ENCODE data around the gene PLD5. TPM values are rescaled to one million over a fixed set of nuclear protein-coding genes. Genes with fewer than 3 reads are reported as not detected.
"Not testable (repeated sequence)": the region's sequence is repeated elsewhere in the genome, so short reads cannot be mapped to it uniquely, and the experiment has no call there.

Gene PLD5
- total and polyA plus RNA-seq, 8 donors, result 0.24 to 11.0 (median 0.54) TPM

DNA sequence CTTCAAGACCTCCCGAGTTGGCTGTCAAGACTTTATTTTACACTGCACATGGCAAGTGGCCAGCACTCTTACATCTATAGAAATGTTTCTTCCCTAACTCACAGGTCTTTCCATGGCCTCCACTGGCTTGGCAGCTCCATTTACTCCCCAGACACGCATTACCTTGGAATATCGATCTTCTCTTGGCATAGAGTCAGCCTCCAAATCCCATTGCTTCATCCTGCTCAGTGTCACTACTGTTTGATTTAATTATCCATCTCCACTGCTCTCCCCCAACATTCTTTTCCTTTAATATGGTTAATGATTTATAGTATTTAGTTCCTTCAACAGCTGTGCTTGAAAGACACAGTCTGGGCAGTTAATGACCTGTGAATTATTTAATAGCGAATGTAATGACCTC, 284.4 kb downstream of the PLD5 start:
- Histone ChIP-seq H3K36me3 (no peaks in the 10 kb centered on the region), H3K4me3 (no peak overlapping the region), H3K4me1 (peaks cover 0 to 6% of the 10 kb centered on the region in 2 donors), H3K27ac (no peak overlapping the region), H3K27me3 (no peaks in the 10 kb centered on the region), H3K9me3 (no peaks in the 10 kb centered on the region)
- intact Hi-C loops (cut with DNase I), result no loop called here
- DNase-seq, result peak in 1 of 4 donors; percentile 44
- peak; percentile 37 for ATAC-seq
- TF ChIP-seq, protein P1, sequence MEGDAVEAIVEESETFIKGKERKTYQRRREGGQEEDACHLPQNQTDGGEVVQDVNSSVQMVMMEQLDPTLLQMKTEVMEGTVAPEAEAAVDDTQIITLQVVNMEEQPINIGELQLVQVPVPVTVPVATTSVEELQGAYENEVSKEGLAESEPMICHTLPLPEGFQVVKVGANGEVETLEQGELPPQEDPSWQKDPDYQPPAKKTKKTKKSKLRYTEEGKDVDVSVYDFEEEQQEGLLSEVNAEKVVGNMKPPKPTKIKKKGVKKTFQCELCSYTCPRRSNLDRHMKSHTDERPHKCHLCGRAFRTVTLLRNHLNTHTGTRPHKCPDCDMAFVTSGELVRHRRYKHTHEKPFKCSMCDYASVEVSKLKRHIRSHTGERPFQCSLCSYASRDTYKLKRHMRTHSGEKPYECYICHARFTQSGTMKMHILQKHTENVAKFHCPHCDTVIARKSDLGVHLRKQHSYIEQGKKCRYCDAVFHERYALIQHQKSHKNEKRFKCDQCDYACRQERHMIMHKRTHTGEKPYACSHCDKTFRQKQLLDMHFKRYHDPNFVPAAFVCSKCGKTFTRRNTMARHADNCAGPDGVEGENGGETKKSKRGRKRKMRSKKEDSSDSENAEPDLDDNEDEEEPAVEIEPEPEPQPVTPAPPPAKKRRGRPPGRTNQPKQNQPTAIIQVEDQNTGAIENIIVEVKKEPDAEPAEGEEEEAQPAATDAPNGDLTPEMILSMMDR (IDR thresholded peaks at IDR 0.05), result no peak

DNA sequence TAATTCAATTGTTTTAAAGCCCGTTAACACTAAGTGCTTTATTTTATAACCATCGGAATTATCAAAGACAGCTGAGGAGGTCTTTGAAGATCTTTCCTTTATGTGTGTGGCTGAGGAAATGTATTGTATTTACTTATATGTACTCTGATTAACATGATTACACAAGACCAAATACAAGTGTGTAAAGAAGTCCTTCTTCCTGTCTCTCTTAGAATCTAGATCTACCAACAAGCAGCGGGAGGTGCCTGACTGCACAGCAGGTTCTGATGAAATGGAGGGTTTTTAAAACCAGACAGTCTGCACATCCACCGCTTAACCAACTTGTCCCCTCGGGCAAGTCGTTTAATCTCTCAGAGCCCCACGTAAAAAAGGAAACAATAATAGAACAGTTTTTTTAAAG, 285.1 kb downstream of the PLD5 start:
- peaks cover 0 to 6% of the 10 kb centered on the region in 2 donors for H3K4me1 ChIP-seq
- intact Hi-C loops (cut with DNase I), result no loop called here
- ATAC-seq (peak; percentile 56), DNase-seq (no peak)
- H3K9me3 ChIP-seq, result no peaks in the 10 kb centered on the region
- no peak overlapping the region for H3K27ac ChIP-seq
- H3K4me3 ChIP-seq, result no peak overlapping the region
- no peaks in the 10 kb centered on the region for H3K36me3 ChIP-seq
- TF ChIP-seq, protein P1 (IDR thresholded peaks at IDR 0.05), result no peak
- no peaks in the 10 kb centered on the region for H3K27me3 ChIP-seq

DNA sequence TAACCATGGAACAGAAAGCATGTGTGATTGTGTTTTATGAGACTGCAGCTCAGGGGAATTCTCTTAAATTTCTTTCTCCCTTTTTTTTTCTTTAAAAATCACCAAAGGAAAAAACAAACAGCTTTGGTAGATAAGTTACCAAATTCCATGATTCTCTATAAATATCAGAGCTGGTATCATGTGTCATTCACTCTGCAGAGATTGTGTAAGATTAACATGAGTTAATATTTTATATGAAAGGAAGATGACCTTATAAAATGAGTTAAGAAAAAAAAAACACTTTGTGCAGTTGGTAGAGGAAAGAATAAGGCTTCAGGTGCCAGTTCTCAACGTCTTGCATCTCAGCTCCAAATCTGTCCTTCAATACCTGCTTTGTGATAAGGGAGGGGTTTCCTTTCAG, 287.4 kb downstream of the PLD5 start:
- TF ChIP-seq, protein P1 (IDR thresholded peaks at IDR 0.05), result no peak
- Histone ChIP-seq H3K27me3 (no peaks in the 10 kb centered on the region), H3K36me3 (no peaks in the 10 kb centered on the region), H3K9me3 (no peaks in the 10 kb centered on the region), H3K4me1 (no peaks in the 10 kb centered on the region), H3K27ac (no peak overlapping the region), H3K4me3 (no peak overlapping the region)
- intact Hi-C loops (cut with DNase I), result no loop called here
- ATAC-seq (no peak), DNase-seq (no peak)

DNA sequence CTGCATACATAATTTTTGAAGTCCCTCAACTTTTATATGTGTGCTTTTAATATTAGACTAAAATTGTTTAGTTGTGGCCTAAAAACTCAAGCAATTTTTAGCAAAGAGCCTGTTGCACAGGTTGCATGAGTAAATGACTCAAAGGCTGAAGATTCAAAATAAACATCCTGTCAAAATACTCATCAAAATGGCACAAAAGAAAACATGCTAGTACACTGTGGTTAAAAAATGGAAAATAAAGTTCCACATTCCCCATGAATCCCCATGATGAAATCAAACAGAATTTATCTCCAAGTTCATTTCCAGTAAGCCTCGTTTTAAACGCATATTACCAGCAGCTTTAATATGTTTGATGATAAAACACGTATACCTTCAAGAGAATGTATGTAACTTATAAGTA, 295.5 kb downstream of the PLD5 start:
- intact Hi-C loops (cut with DNase I), result no loop called here
- TF ChIP-seq, protein P1 (IDR thresholded peaks at IDR 0.05), result no peak

DNA sequence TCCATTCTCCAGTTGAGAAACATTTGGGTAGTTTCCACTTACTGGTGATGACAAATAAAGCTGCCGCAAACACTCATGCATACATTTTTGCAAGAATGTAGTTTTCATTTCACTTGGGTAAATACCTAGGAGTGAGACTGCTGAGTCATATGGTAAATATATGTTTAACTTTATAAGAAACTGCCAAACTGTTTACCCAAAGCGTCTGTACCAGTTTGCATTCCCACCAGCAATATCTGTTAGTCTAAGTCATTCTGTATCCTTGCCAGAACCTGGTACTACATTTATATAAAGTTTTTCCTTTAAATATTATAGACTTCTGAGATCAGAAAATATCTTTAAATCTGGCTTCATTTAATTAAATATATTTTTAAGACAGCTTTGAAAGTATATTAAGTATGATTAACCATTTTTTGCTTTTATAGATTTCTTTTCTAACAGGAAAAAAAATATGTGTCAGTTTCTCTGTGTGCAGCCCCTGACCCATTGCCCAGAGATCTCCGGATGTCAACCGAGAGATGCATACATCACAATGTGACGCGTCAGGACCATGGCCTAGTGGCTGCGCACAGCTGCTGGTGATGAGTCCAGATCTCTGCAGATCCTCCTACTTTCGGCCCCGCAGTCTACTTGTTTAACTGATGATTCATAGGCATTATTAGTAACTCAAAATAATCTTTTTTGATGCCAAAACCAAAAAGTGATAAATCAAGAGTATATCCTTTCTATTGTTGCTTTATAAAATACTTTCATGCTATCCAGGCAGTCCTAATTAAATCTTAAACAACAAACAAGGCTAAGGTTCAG, 298.5 kb downstream of the PLD5 start:
- TF ChIP-seq, protein P1 (IDR thresholded peaks at IDR 0.05), result no peak
- DNase-seq (no peak), ATAC-seq (no peak)
- intact Hi-C loops (cut with DNase I), result no loop called here
- H3K27ac ChIP-seq, result no peak overlapping the region
- H3K36me3 ChIP-seq, result no peaks in the 10 kb centered on the region
- H3K27me3 ChIP-seq, result no peaks in the 10 kb centered on the region
- no peaks in the 10 kb centered on the region for H3K9me3 ChIP-seq
- H3K4me3 ChIP-seq, result no peak overlapping the region
- H3K4me1 ChIP-seq, result no peaks in the 10 kb centered on the region

More for the DNA sequence above, 295.5 kb downstream of the PLD5 start:
- no peak for DNase-seq
- Histone ChIP-seq H3K9me3 (no peaks in the 10 kb centered on the region), H3K4me3 (no peak overlapping the region), H3K27ac (no peak overlapping the region), H3K36me3 (no peaks in the 10 kb centered on the region), H3K27me3 (no peaks in the 10 kb centered on the region), H3K4me1 (no peaks in the 10 kb centered on the region)
- no peak for ATAC-seq

DNA sequence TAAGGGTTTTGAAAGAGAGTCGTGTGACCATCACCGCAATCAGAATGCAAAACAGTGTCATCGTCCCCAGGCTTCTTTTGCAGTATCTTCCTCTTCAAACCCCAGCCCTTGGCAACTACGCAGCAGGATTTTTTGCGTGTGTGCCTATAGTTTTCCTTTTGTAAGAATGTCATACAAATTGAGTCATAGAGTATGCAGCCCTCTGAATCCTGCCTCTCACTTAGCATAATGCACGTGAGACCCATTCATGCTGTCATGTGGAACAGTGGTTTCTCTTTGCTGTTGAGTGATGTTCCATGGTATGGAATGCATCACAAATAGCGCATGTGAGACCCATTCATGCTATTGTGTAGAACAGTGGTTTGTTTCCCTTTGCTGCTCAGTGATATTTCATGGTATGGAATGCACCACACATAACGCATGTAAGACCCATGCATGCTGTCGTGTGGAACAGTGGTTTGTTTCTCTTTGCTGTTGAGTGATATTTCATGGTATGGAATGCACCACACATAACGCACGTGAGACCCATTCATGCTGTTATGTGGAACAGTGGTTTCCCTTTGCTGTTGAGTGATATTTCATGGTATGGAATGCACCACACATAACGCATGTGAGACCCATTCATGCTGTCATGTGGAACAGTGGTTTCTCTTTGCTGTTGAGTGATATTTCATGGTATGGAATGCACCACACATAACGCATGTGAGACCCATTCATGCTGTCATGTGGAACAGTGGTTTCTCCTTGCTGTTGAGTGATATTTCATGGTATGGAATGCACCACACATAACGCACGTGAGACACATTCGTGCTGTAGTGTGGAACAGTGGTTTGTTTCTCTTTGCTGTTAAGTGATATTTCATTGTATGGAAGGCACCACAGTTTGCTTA, 299.4 kb downstream of the PLD5 start:
- DNase-seq; ATAC-seq; H3K4me1 ChIP-seq; H3K27ac ChIP-seq; intact Hi-C loops (cut with DNase I); H3K27me3 ChIP-seq; H3K36me3 ChIP-seq; H3K4me3 ChIP-seq; H3K9me3 ChIP-seq: not testable (repeated sequence)

Measured in left lung (tissue), 10 donors.